CD1c-positive myeloid dendritic cell (primary cell): ENCODE measurements around the gene FOXO3.
"Not testable (repeated sequence)": the region's sequence is repeated elsewhere in the genome, so short reads cannot be mapped to it uniquely, and the experiment has no call there.

Source experiments
- DNase-seq: peaks from one replicate; pipeline ENCODE4 v3.0.0-alpha.2; 2016; ENCODE audit errors: extremely low spot score

The FOXO3 gene

DNA sequence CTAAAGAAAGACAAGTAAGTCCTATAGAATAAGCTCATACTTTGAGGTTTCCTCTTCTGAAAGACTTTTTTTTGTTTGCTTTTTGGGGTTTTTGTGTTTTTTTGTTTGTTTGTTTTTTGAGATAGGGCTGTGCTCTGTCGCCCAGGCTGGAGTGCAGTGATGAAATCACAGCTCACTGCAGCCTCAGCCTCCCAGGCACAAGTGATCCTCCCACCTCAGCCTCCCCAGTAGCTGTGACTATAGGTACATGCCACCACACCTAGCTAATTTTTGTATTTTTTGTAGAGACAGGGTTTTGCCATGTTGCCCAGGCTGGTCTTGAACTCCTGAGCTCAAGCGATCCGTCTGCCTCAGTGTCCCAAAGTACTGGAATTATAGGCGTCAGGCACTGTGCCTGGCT lies 98.1 kb downstream of the FOXO3 start:
- DNase-seq, result not testable (repeated sequence)

DNA sequence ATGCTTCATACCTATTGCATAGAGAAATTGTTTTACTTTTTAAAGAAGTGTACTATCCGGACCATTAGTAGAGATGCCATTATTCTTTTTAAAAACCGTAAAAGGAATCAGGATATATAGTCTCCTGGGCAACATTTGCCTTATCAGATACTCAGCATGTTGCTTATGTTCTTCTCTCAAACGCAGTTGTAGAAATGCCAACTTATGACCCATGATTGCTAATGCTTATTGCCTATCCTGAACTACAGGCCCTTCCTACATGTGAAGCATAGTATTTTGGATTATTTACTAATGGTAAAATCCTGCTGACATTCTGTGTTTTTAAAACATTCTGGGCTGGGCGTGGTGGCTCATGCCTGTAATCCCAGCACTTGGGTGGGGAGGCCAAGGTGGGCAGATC lies 99.5 kb downstream of the FOXO3 start:
- no peak for DNase-seq

DNA sequence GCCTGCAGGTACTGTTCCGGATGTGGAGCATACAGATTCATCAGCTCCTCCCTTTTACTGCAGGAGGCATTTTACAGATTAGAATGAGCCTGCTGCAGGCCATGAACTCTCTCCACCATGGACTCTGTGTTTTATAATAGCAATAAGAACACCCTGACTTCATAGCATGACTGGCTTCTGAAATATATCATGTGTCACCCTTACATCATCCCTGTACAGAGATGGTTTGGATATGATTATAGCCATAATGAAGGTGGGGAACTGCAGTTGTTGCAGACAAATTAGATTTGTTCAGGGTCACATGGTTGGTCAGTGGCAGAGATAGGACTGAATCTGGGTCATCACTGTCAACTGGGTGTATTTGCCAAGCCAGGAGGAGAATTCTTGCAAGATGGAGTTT lies 100.7 kb downstream of the FOXO3 start:
- DNase-seq, result no peak

DNA sequence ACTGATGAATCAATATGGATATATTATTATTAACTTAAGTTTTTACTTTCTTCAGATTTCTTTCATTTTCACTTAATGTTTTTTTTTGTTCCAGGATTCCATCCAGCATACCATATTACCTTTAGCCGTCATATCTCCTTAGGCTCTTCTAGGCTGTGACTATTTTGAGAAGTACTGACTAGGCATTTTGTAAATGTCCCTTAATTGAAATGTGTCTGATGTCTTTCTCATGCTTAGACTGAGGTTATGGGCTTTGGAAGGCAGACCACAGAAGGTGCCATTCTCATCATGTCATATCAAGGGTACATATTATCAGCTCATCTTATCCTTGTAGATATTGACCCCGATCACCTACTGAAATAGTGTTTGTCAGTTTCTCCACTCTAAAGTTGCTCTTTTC lies 101.3 kb downstream of the FOXO3 start:
- DNase-seq, result no peak

DNA sequence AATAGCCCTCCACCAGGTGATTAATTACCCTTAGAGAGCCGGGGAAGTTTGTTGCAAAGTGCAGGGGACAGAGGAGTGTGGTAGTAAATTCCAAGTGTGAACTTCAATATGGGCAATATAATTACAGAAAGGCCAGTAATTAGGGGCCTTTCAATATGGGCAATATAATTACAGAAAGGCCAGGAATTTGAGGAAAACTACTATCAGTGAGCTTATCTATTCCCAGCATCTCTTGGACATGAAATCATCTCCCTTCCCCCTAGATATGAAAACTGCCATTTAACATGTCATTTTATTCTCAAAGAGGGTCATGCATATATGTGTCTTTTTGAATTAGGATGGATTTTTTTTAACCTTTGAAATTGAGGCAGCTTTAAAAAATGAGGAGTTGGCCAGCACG lies 102.0 kb downstream of the FOXO3 start:
- no peak for DNase-seq

DNA sequence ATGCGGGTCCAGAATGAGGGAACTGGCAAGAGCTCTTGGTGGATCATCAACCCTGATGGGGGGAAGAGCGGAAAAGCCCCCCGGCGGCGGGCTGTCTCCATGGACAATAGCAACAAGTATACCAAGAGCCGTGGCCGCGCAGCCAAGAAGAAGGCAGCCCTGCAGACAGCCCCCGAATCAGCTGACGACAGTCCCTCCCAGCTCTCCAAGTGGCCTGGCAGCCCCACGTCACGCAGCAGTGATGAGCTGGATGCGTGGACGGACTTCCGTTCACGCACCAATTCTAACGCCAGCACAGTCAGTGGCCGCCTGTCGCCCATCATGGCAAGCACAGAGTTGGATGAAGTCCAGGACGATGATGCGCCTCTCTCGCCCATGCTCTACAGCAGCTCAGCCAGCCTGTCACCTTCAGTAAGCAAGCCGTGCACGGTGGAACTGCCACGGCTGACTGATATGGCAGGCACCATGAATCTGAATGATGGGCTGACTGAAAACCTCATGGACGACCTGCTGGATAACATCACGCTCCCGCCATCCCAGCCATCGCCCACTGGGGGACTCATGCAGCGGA lies 102.9 kb downstream of the FOXO3 start:
- DNase-seq, result not testable (repeated sequence)

DNA sequence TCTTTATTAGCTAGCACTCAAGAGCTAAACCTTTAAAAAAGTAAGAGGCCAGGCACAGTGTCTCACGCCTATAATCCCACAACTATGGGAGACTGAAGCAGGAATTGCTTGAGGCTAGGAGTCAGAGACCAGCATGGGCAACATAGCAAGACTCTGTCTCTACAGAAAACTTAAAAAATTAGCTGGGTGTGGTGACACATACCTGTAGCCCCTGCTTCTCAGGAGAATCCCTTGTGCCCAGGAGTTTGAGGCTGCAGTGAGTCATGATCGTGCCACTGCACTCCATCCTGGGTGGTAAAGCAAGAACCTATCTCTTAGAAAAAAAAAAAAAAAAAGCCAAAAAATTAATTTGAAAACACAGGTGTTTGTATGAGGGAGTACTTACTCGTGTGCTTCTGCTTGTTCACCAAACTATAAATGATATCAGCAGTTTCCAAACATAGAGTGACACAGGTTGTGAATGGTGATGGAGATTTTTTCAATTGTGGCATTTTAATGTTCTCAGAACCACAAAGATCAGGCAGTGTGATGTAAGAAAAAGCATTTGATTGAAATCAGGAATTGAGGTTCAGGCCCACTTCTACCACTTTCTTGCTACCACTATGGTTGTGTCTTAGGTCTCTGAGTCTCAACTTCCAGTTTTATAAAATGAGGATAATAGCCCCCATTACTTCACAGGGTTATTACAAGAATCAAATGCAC lies 104.9 kb downstream of the FOXO3 start:
- DNase-seq, result no peak

DNA sequence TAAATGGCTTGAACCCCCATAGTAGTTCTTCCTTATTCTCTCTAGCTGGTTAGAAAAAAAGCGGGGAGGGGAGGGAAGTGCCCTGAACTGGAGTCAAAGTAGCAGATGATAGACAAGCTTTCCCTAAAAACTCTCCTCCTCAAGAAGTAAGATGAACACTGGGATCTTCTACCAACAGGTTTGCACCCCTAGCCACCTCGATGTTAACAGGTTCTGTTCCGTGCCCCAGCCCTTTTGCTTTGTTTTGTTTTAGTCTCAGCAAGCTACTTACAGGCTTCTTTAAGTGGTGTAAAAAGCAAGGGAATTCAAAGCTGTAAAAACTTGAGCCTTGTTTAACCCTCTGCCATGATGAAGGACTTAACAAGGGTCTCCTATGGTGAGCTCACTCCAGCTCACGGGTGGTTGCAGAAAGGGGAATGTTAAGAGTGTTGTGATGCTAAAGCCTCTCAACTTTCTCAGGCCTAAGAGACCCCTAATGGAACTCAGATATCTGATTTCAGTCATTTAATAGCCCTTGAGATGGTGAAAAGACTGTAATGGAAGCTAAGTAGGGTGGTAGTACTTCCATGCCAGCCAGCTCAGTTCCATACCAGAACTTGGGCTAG lies 106.0 kb downstream of the FOXO3 start:
- no peak for DNase-seq

DNA sequence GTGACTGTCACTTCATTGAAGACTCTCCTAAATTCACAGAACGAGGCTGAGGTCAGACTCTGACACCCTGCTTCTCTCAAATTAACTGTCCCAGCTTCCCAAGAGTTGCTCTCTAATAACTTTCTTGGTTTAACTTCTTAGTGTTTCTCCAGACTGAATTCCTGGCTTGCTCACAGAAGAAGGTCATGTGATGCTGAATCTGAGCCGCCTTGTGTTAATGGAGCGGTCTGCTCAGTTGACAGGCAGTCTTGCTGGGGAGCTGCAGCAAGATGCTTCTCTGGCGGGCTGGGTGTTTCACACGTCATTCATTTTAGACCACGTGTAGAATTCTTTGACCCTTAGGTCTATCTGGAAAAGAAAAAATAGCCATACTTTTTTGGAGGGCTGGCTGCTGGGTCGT lies 107.3 kb downstream of the FOXO3 start:
- no peak for DNase-seq

DNA sequence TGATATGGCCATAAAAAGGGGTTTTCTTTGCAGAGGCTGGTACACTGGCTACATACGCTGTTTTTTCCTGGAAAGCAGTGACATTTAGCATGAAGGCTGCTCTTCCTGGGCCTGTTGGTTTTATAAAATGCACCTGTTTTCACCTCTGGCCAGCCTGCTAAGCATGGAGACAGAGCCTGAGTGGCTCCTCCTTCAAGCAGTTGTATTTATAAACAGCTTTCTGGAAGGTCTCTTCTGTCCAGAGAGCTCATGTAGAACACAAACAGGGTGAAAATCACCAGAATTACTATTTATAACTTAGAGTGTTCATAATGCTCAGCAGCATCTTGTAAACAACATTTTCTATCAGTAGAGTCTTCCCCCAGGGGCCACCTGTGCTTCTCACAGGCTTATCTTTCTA lies 109.0 kb downstream of the FOXO3 start:
- no peak for DNase-seq

DNA sequence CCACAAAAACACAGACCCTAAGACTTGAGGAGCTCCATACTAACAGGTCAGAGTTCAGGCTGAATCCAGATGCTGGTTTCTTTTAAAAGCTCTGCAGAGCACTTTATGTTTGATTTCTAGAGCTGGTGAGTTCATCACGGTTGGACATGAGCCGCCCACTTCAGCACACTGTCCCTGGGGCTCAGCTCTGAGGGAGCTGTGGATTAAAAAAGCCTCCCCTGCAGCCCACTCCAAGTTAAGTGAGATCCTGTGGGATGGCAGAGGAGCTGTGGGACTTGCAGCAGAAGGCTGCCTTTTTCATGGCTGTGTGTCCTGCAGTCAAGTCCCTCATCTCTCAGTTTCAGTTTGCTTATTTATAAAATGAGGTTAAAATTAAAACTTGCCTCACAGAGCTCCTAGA lies 110.5 kb downstream of the FOXO3 start:
- no peak for DNase-seq

DNA sequence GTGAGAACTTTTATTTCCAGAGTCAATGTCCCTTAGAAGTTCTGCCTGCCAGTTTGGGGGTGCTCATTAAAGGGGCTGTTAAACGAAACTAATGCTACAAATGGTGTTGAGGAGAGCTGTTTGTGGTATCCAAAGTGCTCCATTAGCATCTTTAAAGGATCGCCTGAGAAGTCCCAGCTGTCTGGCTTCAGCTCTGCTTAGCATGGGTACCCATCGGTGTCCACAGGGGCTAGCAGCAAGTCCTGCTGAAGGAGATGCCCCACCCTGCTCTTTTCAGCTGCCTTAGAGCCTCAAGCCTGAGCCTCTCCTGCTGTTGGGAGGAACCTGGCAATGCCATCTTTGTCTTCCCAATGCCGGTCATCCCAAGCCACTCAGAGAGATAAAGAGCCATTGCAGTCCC lies 111.1 kb downstream of the FOXO3 start:
- no peak for DNase-seq

DNA sequence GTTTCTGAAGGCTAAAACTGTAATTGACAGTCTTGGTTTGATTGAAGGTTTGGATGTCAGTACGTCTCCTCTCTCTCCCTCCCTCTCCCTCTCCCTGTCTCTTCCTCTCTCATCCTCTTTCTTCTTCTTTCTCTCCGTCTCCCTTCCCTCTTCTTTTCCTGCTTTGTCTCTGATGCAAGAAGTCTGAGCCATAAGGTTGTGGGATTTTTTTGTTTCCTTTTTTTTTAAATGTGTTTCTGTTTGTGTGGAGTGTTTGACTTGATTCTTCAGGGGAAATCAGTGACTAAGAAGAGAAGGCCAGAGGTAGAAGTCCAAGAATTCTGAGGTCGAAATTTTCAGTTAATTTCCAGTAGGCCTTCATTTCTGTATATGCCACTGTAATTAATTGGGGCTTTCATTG lies 111.9 kb downstream of the FOXO3 start:
- no peak for DNase-seq

DNA sequence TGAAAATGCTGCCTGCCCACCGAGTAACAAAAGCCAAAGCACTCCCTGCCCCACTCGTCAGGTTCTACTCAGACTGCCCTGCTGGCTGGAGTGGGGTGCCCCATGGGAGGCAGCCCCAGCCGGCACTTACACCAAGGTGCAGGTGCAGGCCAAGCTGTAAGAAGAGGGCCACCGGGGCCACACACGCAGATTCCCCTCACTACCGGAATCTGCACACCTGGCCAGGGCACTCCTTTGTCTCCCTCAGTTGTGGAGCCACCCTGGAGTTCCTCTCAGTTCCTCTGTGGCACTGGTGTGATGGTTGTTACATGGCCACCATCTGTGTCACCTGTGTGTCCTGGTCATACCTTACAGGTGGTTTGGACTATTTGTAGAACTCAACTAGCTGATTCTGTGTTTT lies 112.4 kb downstream of the FOXO3 start:
- no peak for DNase-seq

DNA sequence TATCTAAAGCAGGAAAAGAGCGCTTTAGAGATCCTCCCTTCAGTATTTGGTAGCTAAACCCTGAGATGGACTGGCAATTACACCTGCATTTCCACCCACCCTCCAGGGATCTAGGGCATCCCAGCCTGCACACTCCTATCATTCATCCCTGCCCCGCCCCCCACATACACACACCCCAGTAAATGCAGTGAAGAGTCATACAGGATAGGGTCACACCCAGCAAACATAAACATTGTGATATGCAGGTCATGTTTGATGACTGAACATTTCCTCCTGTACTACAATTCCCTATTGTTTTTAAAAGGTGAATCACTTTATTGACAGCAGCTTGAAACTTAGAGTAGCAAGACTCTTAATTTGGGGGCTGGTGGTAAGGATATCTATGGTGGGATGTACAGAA lies 112.9 kb downstream of the FOXO3 start:
- no peak for DNase-seq

DNA sequence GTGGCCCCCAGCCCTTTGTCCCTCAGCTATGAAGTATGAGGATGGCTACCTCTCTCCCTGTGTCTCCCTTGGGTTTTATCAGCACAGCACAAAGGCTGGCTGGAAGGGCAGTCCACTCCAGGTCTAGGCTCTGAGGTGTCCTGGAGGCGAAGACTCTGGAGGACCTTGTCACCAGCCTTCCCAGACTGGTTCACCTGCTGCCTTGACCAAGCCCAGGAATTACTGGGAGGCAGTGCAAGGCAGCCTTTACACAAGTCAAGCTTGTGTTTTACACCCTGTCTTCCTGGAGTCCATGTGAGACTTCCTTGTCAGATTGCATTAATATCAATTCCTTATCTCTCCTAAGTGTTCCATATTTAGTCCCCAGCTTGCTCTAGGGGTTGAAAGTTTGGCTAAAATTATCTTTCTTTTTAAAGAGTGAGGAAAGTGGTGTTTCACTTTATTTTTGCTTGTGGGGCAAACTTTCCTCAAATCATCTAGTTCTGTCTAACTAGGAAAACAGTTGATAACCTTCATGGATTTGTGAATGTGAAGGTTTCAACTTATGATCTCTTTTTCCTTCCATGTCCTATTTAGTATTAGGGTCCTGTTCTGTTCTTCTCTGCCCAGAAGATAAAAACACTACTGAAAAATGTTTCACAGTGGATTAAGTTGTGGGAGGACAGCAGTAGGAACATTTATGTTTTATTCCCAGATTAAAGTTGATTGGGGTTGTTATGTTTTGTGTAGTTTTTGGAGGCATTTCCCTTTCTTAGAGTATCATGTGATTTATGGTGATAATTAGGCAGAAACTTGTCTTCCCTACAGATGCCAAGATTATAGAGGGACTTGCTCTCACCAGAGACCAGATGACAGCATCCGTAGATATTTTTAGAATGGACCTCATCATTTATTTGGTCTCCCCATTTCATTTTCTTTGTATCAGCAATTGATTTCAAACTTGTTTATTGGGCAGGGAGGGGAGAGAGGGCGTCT lies 114.8 kb downstream of the FOXO3 start:
- no peak for DNase-seq

DNA sequence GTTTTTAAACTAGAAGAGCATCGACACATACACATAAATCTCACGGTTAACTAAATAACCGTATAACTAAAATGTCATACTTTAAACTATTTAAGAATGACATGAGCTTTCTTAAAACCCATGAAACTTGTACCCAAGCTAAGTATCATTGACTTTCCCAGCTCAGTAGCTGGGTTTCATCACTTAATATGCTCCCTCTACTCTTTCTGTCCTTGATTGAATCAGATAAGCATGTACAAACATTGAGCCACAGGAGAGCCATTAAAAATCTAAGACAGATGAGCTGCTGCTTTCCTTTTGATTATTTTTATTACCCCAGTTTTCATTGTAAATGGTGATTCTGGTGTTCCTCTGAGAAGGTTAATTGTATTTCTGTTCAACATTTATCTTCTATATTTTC lies 115.8 kb downstream of the FOXO3 start:
- DNase-seq, result no peak

DNA sequence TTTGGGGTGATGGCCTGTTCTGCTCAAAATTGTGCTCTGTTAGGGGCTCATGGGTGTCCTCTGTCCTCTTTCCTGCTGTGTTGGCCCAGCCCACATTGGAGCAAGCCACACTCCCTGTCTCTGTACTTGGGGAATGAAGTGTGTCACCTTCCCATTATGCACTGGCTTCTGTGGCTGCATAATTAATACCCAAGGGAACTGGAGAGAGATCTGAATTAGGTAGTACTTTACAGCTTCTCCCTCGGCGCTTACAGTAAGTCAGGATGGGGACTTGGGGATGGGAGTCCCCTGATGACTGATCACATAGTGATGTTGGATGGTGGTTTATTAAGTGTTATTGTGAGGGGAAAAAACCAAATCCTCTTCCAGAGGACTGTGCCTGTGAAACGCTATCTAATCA lies 116.6 kb downstream of the FOXO3 start:
- no peak for DNase-seq

DNA sequence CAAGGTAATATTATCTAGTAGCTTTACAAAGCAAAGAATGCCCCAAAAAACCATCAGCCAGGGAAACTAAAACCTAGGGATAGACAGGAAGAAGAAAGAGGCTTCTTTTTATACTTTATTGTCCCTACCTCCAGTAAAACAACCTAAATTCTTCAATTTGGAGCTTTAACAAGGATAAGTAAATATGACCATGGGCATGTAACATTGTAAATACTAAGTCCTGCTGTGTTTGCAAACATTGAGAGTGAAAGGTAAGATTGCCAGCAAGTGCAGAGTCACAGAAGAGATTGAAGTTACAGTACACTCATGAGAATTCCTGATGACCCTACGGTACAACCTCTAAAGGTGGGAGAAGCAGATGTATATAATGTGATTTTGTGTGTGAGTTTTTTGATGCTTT lies 117.2 kb downstream of the FOXO3 start:
- DNase-seq, result no peak

DNA sequence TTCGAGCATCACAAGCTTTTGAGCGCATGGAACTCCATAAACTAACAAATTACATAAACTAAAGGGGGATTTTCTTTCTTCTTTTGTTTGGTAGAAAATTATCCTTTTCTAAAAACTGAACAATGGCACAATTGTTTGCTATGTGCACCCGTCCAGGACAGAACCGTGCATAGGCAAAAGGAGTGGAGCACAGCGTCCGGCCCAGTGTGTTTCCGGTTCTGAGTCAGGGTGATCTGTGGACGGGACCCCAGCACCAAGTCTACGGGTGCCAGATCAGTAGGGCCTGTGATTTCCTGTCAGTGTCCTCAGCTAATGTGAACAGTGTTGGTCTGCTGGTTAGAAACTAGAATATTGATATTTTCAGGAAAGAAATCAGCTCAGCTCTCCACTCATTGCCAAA lies 119.6 kb downstream of the FOXO3 start:
- DNase-seq, result not testable (repeated sequence)

DNA sequence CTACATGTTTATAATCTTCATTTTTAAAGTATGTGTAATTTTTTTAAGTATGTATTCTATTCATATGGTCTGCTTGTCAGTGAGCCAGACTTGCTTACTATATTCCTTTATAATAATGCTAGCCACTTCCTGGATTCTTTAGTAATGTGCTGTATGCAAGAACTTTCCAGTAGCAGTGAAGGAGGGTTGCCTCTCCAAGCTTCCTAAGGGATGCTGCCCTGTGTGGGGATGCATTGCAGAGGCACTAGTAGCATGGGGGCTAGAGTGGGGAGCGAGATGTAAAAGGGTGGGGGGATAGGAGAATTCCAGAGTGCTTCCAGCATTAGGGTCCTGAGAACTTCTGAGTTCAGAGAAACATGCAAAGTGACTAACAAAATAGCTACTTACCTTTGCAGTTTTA lies 121.0 kb downstream of the FOXO3 start:
- not testable (repeated sequence) for DNase-seq

DNA sequence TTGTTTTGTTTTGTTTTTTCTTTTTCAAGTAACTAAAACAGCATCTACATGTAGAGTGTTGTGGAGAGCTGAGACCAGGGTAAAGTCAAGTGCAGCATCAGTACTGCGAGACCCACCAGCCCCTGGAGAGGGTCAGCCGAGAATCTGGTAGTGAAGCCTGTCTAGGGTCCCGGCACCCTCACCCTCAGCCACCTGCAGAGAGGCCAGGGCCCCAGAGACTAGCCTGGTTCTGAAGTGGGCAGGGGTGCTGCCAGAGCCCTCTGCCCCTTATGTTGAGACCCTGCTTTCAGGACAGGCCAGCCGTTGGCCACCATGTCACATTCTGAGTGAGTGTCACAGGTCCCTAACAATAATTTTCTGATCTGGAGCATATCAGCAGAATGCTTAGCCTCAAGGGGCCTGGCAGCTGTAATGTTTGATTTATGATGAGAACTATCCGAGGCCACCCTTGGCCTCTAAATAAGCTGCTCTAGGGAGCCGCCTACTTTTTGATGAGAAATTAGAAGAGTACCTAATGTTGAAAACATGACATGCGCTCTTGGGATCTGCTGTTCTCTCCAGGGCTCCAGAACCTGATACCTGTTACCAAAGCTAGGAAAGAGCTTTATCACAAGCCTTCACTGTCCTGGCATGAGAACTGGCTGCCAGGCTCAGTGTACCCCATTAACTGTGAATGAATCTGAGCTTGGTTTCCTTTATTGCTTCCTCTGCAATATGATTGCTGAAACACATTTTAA lies 121.8 kb downstream of the FOXO3 start:
- not testable (repeated sequence) for DNase-seq
